Stimulated activated CD8-positive, alpha-beta memory T cell treated with anti-CD3 and anti-CD28 coated beads, Interleukin-15, amount 100 ng/mL, for 4 hours (primary cell): Measurements from ENCODE around the gene SLC6A19.

Experiments used
- DNase-seq, 2 donors: peaks; one replicate each; pipeline ENCODE4 v3.0.0-alpha.2; 2020; ENCODE audit warnings: low read depth in 2 of 2

Gene SLC6A19

GRCh38 chr5:1166370-1166769 is 35.0 kb upstream of the SLC6A19 start:
- DNase-seq = no peak

- DNase-seq = no peak
Measured at GRCh38 chr5:1167361-1167727, 34.1 kb upstream of the SLC6A19 start.

- peak in 1 of 2 donors; percentile 26 for DNase-seq
Measured at GRCh38 chr5:1167728-1168709, 33.4 kb upstream of the SLC6A19 start.

- DNase-seq = no peak
Measured at GRCh38 chr5:1168796-1169195, 32.6 kb upstream of the SLC6A19 start.

GRCh38 chr5:1169211-1170115 is 31.9 kb upstream of the SLC6A19 start:
- DNase-seq = no peak

- DNase-seq = no peak
Measured at GRCh38 chr5:1171340-1171941, 30.0 kb upstream of the SLC6A19 start.

GRCh38 chr5:1172007-1172581 is 29.3 kb upstream of the SLC6A19 start:
- no peak for DNase-seq

GRCh38 chr5:1172670-1173404 is 28.6 kb upstream of the SLC6A19 start:
- DNase-seq = no peak

- no peak for DNase-seq
Measured at GRCh38 chr5:1173485-1174070, 27.8 kb upstream of the SLC6A19 start.

GRCh38 chr5:1174122-1174936 is 27.1 kb upstream of the SLC6A19 start:
- DNase-seq = no peak

GRCh38 chr5:1175015-1175414 is 26.4 kb upstream of the SLC6A19 start:
- DNase-seq = no peak

GRCh38 chr5:1175801-1176472 is 25.5 kb upstream of the SLC6A19 start:
- DNase-seq = no peak

- no peak for DNase-seq
Measured at GRCh38 chr5:1176473-1177391, 24.7 kb upstream of the SLC6A19 start.

- no peak for DNase-seq
Measured at GRCh38 chr5:1177826-1178528, 23.4 kb upstream of the SLC6A19 start.

GRCh38 chr5:1178529-1179382 is 22.6 kb upstream of the SLC6A19 start:
- DNase-seq = no peak

- no peak for DNase-seq
Measured at GRCh38 chr5:1179383-1179715, 22.0 kb upstream of the SLC6A19 start.

- DNase-seq = no peak
Measured at GRCh38 chr5:1180096-1180495, 21.3 kb upstream of the SLC6A19 start.
